ENCODE measurements around the gene DUT. TPM values are rescaled to one million over a fixed set of nuclear protein-coding genes. Genes with fewer than 3 reads are reported as not detected.
A peak's percentile ranks its signal among the peaks of the same experiment; 100 is the strongest.

DUT gene
- 100 to 1,000 TPM; 106 to 117 (median 112) TPM for polyA plus RNA-seq (ENCODE audit: low read depth in 6 of 6)

- Mint-ChIP-seq H3K4me3 (peak within 1 kb of the TSS; percentile 91 to 100 (median 98)), H3K27ac (peak within 1 kb of the TSS; percentile 97 to 99 (median 98)), H3K4me1 (peaks cover 22 to 30% (median 28%) of the 10 kb centered on the region in 3 donors), H3K27me3 (no peaks in the 10 kb centered on the region), H3K9me3 (no peaks in the 10 kb centered on the region), H3K36me3 (peaks cover 7 to 9% of the 10 kb centered on the region in 2 donors)
- peak; percentile 81 for DNase-seq
- ATAC-seq (ENCODE audit: low read depth in 2 of 2) = peak; percentile 77 to 80
Measured at GRCh38 chr15:48330855-48331795, at the start of gene DUT. Gene DUT, plus strand, starts transcription at chr15:48331429. Its CDS starts 87 bp downstream, at chr15:48331516.

GRCh38 chr15:48281674-48282073, 49.6 kb upstream of the DUT start:
- no peak for ATAC-seq (ENCODE audit: low read depth in 2 of 2)
- Mint-ChIP-seq H3K27me3 (peaks cover 0 to 8% (median 0%) of the 10 kb centered on the region in 3 donors), H3K36me3 (no peaks in the 10 kb centered on the region), H3K9me3 (no peaks in the 10 kb centered on the region), H3K4me3 (no peak overlapping the region), H3K27ac (no peak overlapping the region), H3K4me1 (peaks cover 0 to 4% (median 4%) of the 10 kb centered on the region in 3 donors)
- DNase-seq = no peak

- Mint-ChIP-seq H3K4me3 (no peak overlapping the region), H3K9me3 (no peaks in the 10 kb centered on the region), H3K4me1 (peaks cover 0 to 4% (median 4%) of the 10 kb centered on the region in 3 donors), H3K27me3 (peaks cover 0 to 8% (median 0%) of the 10 kb centered on the region in 3 donors), H3K36me3 (no peaks in the 10 kb centered on the region), H3K27ac (no peak overlapping the region)
- DNase-seq = no peak
- no peak for ATAC-seq (ENCODE audit: low read depth in 2 of 2)
Measured at GRCh38 chr15:48282216-48282615, 49.0 kb upstream of the DUT start.

- Mint-ChIP-seq H3K4me1 (peaks cover 0 to 4% (median 4%) of the 10 kb centered on the region in 3 donors), H3K4me3 (no peak overlapping the region), H3K36me3 (no peaks in the 10 kb centered on the region), H3K27me3 (peaks cover 0 to 8% (median 0%) of the 10 kb centered on the region in 3 donors), H3K27ac (no peak overlapping the region), H3K9me3 (no peaks in the 10 kb centered on the region)
- DNase-seq (no peak), ATAC-seq (ENCODE audit: low read depth in 2 of 2) (no peak)
Measured at GRCh38 chr15:48283396-48284145, 47.7 kb upstream of the DUT start.

GRCh38 chr15:48285329-48286214, 45.7 kb upstream of the DUT start:
- peaks cover 0 to 4% (median 4%) of the 10 kb centered on the region in 3 donors for H3K4me1 Mint-ChIP-seq
- H3K27me3 Mint-ChIP-seq = peaks cover 0 to 8% (median 0%) of the 10 kb centered on the region in 3 donors
- no peaks in the 10 kb centered on the region for H3K9me3 Mint-ChIP-seq
- no peaks in the 10 kb centered on the region for H3K36me3 Mint-ChIP-seq
- ATAC-seq (ENCODE audit: low read depth in 2 of 2) = peak; percentile 35 to 52
- H3K27ac Mint-ChIP-seq = no peak overlapping the region
- peak; percentile 33 for DNase-seq
- H3K4me3 Mint-ChIP-seq = peak overlapping the region in 2 of 8 donors; percentile 9 to 59

- Mint-ChIP-seq H3K9me3 (no peaks in the 10 kb centered on the region), H3K4me3 (no peak overlapping the region), H3K4me1 (peaks cover 0 to 4% (median 4%) of the 10 kb centered on the region in 3 donors), H3K27me3 (peaks cover 0 to 5% (median 0%) of the 10 kb centered on the region in 3 donors), H3K36me3 (no peaks in the 10 kb centered on the region), H3K27ac (no peak overlapping the region)
- DNase-seq (no peak), ATAC-seq (ENCODE audit: low read depth in 2 of 2) (no peak)
Measured at GRCh38 chr15:48289628-48290027, 41.6 kb upstream of the DUT start.

- DNase-seq (no peak), ATAC-seq (ENCODE audit: low read depth in 2 of 2) (no peak)
- no peak overlapping the region for H3K27ac Mint-ChIP-seq
- no peaks in the 10 kb centered on the region for H3K36me3 Mint-ChIP-seq
- H3K4me3 Mint-ChIP-seq = no peak overlapping the region
- no peaks in the 10 kb centered on the region for H3K27me3 Mint-ChIP-seq
- no peaks in the 10 kb centered on the region for H3K9me3 Mint-ChIP-seq
- no peaks in the 10 kb centered on the region for H3K4me1 Mint-ChIP-seq
Measured at GRCh38 chr15:48292458-48292857, 38.8 kb upstream of the DUT start.

GRCh38 chr15:48297668-48298067, 33.6 kb upstream of the DUT start:
- DNase-seq (no peak), ATAC-seq (ENCODE audit: low read depth in 2 of 2) (no peak)
- Mint-ChIP-seq H3K4me1 (no peaks in the 10 kb centered on the region), H3K4me3 (no peak overlapping the region), H3K9me3 (no peaks in the 10 kb centered on the region), H3K27me3 (no peaks in the 10 kb centered on the region), H3K27ac (no peak overlapping the region), H3K36me3 (no peaks in the 10 kb centered on the region)

- Mint-ChIP-seq H3K36me3 (no peaks in the 10 kb centered on the region), H3K27me3 (no peaks in the 10 kb centered on the region), H3K9me3 (no peaks in the 10 kb centered on the region), H3K27ac (no peak overlapping the region), H3K4me3 (no peak overlapping the region), H3K4me1 (no peaks in the 10 kb centered on the region)
- no peak for DNase-seq
- no peak for ATAC-seq (ENCODE audit: low read depth in 2 of 2)
Measured at GRCh38 chr15:48298914-48299313, 32.3 kb upstream of the DUT start.

GRCh38 chr15:48300038-48300437, 31.2 kb upstream of the DUT start:
- no peaks in the 10 kb centered on the region for H3K4me1 Mint-ChIP-seq
- ATAC-seq (ENCODE audit: low read depth in 2 of 2) (no peak), DNase-seq (no peak)

GRCh38 chr15:48304398-48304797, 26.8 kb upstream of the DUT start:
- Mint-ChIP-seq H3K27ac (peak overlapping the region in 2 of 6 donors; percentile 5 to 73), H3K4me1 (no peaks in the 10 kb centered on the region), H3K27me3 (no peaks in the 10 kb centered on the region), H3K9me3 (no peaks in the 10 kb centered on the region), H3K4me3 (no peak overlapping the region), H3K36me3 (no peaks in the 10 kb centered on the region)
- ATAC-seq (ENCODE audit: low read depth in 2 of 2) (no peak), DNase-seq (no peak)

More at GRCh38 chr15:48300038-48300437, 31.2 kb upstream of the DUT start:
- Mint-ChIP-seq H3K9me3 (no peaks in the 10 kb centered on the region), H3K36me3 (no peaks in the 10 kb centered on the region), H3K27me3 (no peaks in the 10 kb centered on the region), H3K4me3 (no peak overlapping the region), H3K27ac (no peak overlapping the region)

- ATAC-seq (ENCODE audit: low read depth in 2 of 2) (no peak), DNase-seq (no peak)
- H3K27me3 Mint-ChIP-seq = no peaks in the 10 kb centered on the region
- H3K9me3 Mint-ChIP-seq = no peaks in the 10 kb centered on the region
- peak overlapping the region in 1 of 6 donors; percentile 20 for H3K27ac Mint-ChIP-seq
- no peaks in the 10 kb centered on the region for H3K36me3 Mint-ChIP-seq
- H3K4me3 Mint-ChIP-seq = no peak overlapping the region
- H3K4me1 Mint-ChIP-seq = no peaks in the 10 kb centered on the region
Measured at GRCh38 chr15:48306639-48307038, 24.6 kb upstream of the DUT start.

GRCh38 chr15:48307586-48307985, 23.6 kb upstream of the DUT start:
- ATAC-seq (ENCODE audit: low read depth in 2 of 2) (no peak), DNase-seq (no peak)
- Mint-ChIP-seq H3K9me3 (no peaks in the 10 kb centered on the region), H3K4me3 (no peak overlapping the region), H3K27me3 (no peaks in the 10 kb centered on the region), H3K27ac (no peak overlapping the region), H3K4me1 (no peaks in the 10 kb centered on the region), H3K36me3 (no peaks in the 10 kb centered on the region)
